Activated T-cell treated with anti-CD3 and anti-CD28 coated beads, Interleukin-2, amount 50 U/mL, for 24 hours (primary cell): ENCODE measurements around the gene SPEF2.
"Not testable (repeated sequence)": the region's sequence is repeated elsewhere in the genome, so short reads cannot be mapped to it uniquely, and the experiment has no call there.

Experiments
- DNase-seq: peaks from one replicate; pipeline ENCODE4 v3.0.0-alpha.2; 2020
- H3K27ac Mint-ChIP-seq: 2 replicates; pipeline ENCODE4 v1.8.0; 2020; ENCODE audit warnings: mild to moderate bottlenecking, mixed read lengths
- H3K27me3 Mint-ChIP-seq: 2 replicates; pipeline ENCODE4 v1.8.0; 2020; ENCODE audit warnings: mixed read lengths
- H3K36me3 Mint-ChIP-seq: 2 replicates; pipeline ENCODE4 v1.8.0; 2020; ENCODE audit warnings: low read depth, mixed read lengths
- H3K4me1 Mint-ChIP-seq: 2 replicates; pipeline ENCODE4 v1.8.0; 2020; ENCODE audit warnings: low read depth, mixed read lengths
- H3K4me3 Mint-ChIP-seq: 2 replicates; pipeline ENCODE4 v1.8.0; 2020; ENCODE audit warnings: mild to moderate bottlenecking, moderate library complexity, mixed read lengths
- H3K9me3 Mint-ChIP-seq: 2 replicates; pipeline ENCODE4 v1.8.0; 2020; ENCODE audit warnings: mixed read lengths

Gene SPEF2

DNA sequence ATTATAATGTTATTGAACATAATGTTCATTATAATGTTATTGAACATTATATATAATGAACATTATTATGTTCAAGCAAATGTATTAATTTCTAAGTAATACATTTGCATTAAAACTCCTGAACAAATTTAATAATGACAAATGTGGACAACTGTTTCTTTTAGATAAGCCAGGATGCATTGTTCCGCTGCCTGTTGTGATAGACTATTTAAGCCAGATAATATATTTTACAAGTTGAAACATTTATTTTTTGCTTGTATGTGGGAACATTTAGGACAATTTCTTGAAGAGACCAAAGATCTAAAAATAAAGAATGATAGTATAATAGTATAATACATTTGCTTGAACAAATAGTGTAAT is 54.6 kb downstream of the SPEF2 start:
- not testable (repeated sequence) for H3K27me3 Mint-ChIP-seq, H3K9me3 Mint-ChIP-seq, DNase-seq, H3K27ac Mint-ChIP-seq, H3K4me3 Mint-ChIP-seq
- peaks cover 32% of the 10 kb centered on the region for H3K36me3 Mint-ChIP-seq
- H3K4me1 Mint-ChIP-seq, result peaks cover 65% of the 10 kb centered on the region

DNA sequence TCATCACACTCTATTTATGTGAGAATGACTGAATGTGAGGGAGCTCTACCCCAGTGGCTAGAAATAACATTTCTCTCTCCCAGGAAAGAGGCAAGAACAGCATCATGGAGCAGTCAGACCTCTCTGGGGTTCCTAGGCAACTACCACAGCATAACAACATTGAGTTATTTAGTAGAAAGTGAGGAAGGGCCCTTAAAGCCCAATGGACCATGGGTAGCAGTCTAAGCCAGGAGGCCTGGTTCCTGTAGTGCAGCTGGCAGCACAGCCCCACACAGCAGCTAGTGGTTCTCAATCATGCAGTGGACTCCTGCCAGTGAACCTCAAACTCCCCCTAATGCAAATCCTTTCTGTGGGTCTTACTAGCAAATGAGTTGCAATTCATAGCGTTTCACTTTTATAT is 55.3 kb downstream of the SPEF2 start:
- Mint-ChIP-seq H3K9me3 (peaks cover 2% of the 10 kb centered on the region), H3K4me1 (peaks cover 59% of the 10 kb centered on the region), H3K36me3 (peaks cover 24% of the 10 kb centered on the region), H3K4me3 (no peak overlapping the region), H3K27ac (peak overlapping the region; percentile 68), H3K27me3 (no peaks in the 10 kb centered on the region)
- no peak for DNase-seq

DNA sequence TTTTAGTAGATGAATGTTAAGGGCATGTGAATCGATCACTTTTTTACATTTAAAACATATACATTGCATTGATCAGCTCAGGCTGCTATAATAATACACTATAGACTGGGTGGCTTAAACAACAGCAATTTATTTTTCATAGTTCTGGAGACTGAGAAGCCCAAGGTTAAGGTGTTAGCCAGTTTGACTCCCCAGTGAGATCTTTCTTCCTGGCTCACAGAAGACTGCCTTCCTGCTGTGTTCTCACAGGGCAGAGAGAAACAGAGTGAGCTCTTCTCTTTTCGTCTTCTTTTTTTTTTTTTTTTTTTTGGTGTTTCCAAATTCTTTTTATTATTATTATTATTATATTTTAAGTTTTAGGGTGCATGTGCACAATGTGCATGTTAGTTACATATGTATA is 56.4 kb downstream of the SPEF2 start:
- peaks cover 57% of the 10 kb centered on the region for H3K4me1 Mint-ChIP-seq
- no peaks in the 10 kb centered on the region for H3K27me3 Mint-ChIP-seq
- peaks cover 16% of the 10 kb centered on the region for H3K36me3 Mint-ChIP-seq
- H3K27ac Mint-ChIP-seq, result peak overlapping the region; percentile 68
- no peak for DNase-seq
- no peaks in the 10 kb centered on the region for H3K9me3 Mint-ChIP-seq
- no peak overlapping the region for H3K4me3 Mint-ChIP-seq

DNA sequence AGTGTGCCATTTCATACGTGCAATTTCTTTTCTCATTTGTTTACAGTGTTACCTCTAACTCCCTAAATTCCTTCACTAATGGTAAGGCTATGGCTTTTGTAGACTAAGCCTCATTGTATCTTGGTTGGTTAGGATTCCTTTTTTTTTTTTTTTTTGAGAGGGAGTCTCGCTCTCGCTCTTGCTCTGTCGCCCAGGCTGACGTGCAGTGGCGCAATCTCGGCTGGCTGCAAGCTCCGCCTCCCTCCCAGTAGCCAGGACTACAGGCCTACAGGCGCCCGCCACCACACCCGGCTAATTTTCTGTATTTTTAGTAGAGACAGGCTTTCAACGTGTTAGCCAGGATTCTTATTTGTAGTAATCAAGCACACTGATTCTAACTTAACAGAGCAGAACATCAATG is 57.7 kb downstream of the SPEF2 start:
- Mint-ChIP-seq H3K9me3 (no peaks in the 10 kb centered on the region), H3K4me3 (no peak overlapping the region), H3K36me3 (peaks cover 12% of the 10 kb centered on the region), H3K4me1 (peaks cover 53% of the 10 kb centered on the region), H3K27ac (no peak overlapping the region), H3K27me3 (no peaks in the 10 kb centered on the region)
- DNase-seq, result no peak

DNA sequence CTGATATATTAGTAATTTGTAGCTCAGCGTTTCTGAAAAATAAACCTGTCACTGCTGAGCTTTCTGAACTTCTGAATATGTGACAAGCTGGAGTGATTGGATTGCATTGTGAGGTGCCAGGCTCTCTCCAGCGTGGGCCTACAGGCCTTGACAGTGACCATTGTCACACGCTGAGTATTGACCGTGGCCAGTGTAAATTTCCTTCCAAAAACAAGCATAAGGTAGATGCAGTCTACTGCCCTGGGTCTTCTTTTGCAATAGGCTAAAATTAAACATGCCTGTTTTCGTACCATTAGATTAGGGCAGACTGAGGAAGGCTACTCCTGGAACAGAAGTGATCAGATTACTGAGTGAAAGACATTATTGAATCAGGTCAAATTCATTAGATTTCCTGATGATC is 60.2 kb downstream of the SPEF2 start:
- Mint-ChIP-seq H3K4me3 (no peak overlapping the region), H3K27me3 (no peaks in the 10 kb centered on the region), H3K9me3 (no peaks in the 10 kb centered on the region), H3K36me3 (peaks cover 12% of the 10 kb centered on the region), H3K27ac (no peak overlapping the region), H3K4me1 (peaks cover 33% of the 10 kb centered on the region)
- DNase-seq, result no peak

DNA sequence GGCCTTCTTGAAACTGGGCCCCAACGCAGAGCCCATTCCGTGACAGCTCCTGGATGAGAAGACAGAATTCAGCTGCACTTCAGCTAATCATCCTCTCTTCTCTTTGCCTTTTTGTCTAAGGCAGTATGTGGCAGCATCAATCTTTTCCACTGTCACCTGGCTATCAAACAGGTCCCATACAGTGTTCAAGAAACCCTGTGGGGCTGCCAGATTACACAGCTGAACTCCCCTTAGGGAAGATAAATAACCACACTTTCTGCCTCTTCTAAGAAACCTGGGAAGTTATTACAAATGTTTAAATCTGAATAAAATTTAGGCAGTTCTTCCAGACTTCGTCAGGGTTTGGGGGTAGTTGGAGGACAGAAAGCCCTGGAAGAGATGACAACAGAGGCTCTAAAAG is 61.0 kb downstream of the SPEF2 start:
- no peak for DNase-seq
- Mint-ChIP-seq H3K4me3 (no peak overlapping the region), H3K27ac (no peak overlapping the region), H3K4me1 (peaks cover 25% of the 10 kb centered on the region), H3K36me3 (peaks cover 12% of the 10 kb centered on the region), H3K9me3 (no peaks in the 10 kb centered on the region), H3K27me3 (no peaks in the 10 kb centered on the region)

DNA sequence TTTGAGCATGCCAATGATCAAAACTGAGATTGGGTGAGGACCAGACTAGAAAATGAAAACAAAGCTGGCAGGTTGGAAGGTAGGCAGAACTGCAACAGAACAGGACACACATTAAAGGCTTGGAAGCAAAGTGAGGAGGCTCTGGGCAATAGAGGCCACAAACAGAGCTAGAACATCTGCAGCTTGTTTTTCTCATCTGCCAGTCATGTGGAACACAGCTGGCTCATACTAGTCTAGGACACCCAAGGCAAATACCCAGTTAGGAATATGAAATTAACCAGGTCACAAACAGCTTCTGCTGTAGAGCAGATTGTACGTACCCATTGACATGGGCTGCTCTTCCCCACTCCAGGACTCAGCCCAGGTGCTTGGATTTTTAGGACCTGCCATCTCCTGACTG is 61.7 kb downstream of the SPEF2 start:
- Mint-ChIP-seq H3K36me3 (peaks cover 12% of the 10 kb centered on the region), H3K4me1 (peaks cover 21% of the 10 kb centered on the region), H3K27ac (no peak overlapping the region), H3K9me3 (no peaks in the 10 kb centered on the region), H3K27me3 (no peaks in the 10 kb centered on the region), H3K4me3 (no peak overlapping the region)
- no peak for DNase-seq

DNA sequence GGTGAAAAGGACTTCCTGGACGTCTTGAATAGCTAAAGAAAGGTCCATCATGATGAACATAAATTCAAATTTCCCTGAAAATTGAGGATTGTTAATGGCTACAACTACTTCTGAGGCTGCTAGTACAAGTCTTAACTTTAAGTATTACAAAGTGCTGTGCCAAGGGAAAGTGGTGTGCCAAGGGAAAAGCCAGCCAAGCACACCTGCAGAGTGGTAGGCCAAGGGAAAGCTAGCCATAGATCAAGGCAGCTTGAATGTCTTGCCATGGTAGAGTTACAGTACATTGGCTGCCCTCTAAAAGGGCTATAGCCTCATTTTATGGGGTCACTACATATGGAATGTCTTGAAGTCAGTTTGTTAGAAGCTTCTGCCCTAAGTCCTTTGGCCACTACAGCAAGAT is 64.2 kb downstream of the SPEF2 start:
- H3K27me3 Mint-ChIP-seq, result no peaks in the 10 kb centered on the region
- H3K4me1 Mint-ChIP-seq, result peaks cover 16% of the 10 kb centered on the region
- no peak overlapping the region for H3K4me3 Mint-ChIP-seq
- peaks cover under 1% of the 10 kb centered on the region for H3K36me3 Mint-ChIP-seq
- H3K27ac Mint-ChIP-seq, result no peak overlapping the region
- DNase-seq, result no peak
- H3K9me3 Mint-ChIP-seq, result no peaks in the 10 kb centered on the region

DNA sequence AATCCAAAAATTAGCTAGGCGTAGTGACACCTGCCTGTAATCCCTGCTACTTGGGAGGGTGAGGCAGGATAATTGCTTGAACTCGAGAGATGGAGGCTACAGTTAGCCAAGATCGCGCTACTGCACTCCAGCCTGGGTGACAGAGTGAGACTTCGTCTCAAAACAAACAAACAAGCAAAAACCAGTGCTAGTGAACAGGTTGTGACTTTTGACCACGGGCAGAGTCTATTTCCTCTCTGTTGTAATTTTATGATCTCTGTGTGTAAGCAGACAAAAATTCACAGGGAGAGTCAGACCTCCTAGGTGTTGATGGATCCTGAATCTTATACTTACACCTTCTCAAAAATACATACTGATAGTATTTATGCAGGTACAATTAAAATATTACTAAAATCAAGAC is 65.8 kb downstream of the SPEF2 start:
- Mint-ChIP-seq H3K4me3 (no peak overlapping the region), H3K27me3 (no peaks in the 10 kb centered on the region), H3K4me1 (peaks cover 13% of the 10 kb centered on the region), H3K27ac (no peak overlapping the region), H3K9me3 (no peaks in the 10 kb centered on the region), H3K36me3 (no peaks in the 10 kb centered on the region)
- DNase-seq, result no peak

DNA sequence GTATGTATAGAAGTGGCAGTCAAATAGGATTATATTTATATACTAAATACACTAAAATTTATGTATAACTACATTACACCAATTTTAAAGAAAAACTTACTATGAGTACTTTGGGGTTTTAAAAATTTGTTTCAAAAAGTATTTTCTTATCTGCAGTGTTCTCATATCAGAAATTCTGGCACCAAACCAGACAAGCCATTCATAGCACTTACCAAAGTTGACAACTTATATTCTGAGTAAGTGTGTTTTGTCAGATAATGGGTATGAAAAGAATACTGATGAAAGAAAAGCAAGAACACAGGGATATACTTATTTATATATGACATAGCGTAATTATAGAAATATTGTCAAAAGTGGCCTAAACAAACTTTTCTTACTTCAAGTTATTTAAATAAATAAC is 67.5 kb downstream of the SPEF2 start:
- Mint-ChIP-seq H3K36me3 (no peaks in the 10 kb centered on the region), H3K4me3 (no peak overlapping the region), H3K9me3 (no peaks in the 10 kb centered on the region), H3K27ac (no peak overlapping the region), H3K27me3 (no peaks in the 10 kb centered on the region), H3K4me1 (no peaks in the 10 kb centered on the region)
- no peak for DNase-seq

DNA sequence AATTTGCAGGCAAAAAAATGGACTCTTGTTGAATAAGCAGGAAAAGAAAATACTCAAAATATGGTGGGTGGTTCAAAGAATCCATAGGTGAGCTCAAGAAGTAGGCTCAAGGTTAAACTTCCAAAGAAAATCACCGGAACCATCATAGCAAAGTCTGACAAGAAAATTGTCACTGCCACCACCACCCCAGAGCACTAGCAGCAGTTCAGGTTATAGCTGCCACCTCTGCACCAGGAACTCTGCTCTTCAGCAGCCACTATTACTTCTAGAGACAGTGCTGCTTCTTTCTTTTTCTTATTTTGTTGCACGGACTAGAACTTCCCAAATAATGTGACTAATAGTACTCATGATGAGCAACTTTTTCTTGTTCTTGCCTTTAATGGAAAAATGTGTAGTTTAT is 70.3 kb downstream of the SPEF2 start:
- H3K4me3 Mint-ChIP-seq, result no peak overlapping the region

DNA sequence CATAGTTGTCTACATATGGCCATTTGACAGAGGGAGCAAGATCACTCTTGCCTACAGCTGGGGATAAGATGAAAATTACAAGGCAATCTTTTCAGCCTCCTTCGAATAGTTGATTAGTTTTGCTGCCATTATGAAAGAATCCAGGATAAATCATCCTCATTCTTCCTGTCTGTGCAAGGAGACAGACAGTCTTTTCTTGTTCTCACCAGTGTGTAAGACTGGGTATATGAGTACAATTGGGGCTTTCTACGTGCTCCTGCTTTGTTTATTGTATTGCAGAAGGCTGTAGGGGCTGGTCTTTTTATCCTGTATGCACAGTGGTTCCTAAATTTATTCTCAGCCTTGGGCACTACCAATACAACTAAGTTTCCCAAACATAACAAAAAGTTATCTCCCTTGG is 76.8 kb downstream of the SPEF2 start:
- Mint-ChIP-seq H3K27ac (no peak overlapping the region), H3K4me3 (no peak overlapping the region)
- no peak for DNase-seq

More for the DNA sequence above, 70.3 kb downstream of the SPEF2 start:
- Mint-ChIP-seq H3K27me3 (no peaks in the 10 kb centered on the region), H3K4me1 (no peaks in the 10 kb centered on the region), H3K27ac (no peak overlapping the region), H3K9me3 (no peaks in the 10 kb centered on the region), H3K36me3 (peaks cover 7% of the 10 kb centered on the region)
- DNase-seq, result no peak

DNA sequence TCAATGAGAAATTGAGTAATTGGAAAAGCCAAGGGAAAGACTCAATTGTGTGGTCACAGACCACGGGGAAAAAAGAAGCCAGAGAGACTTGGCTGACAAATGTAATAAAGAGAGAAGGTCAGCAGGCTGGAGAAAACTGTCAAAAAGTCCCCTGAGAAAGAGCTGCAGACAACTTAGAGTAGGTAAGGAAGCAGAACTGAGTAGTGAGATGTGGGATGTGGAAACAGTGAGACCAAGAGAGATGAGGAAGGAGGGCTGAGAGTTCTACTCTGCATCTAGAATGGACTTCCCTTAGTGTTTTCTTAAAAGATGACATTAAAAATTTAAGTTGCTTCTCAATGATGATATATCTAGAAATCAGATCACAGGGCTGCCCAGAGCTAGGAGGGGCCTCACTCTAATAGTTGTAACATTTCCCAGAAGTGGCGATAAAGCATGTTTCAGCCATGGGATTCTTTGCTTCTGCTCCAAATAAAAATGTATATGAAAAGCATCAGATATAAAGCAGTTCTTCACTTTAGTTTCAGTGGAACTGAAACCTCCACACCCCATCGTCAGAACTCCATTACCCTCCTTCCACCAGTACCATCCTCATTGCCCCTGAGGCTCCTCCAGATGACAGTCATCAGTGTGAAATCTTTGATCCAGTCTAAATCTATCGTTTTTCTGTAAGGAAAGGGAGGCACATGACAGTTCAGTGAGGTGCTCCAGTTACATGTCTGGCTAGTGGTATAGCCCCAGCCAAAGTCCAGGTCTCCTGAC is 80.6 kb downstream of the SPEF2 start:
- Mint-ChIP-seq H3K9me3 (no peaks in the 10 kb centered on the region), H3K4me3 (no peak overlapping the region), H3K27ac (no peak overlapping the region), H3K27me3 (no peaks in the 10 kb centered on the region), H3K36me3 (peaks cover 4% of the 10 kb centered on the region), H3K4me1 (no peaks in the 10 kb centered on the region)
- DNase-seq, result no peak

More for the DNA sequence above, 76.8 kb downstream of the SPEF2 start:
- peaks cover 11% of the 10 kb centered on the region for H3K36me3 Mint-ChIP-seq
- H3K9me3 Mint-ChIP-seq, result no peaks in the 10 kb centered on the region
- H3K4me1 Mint-ChIP-seq, result no peaks in the 10 kb centered on the region
- no peaks in the 10 kb centered on the region for H3K27me3 Mint-ChIP-seq

DNA sequence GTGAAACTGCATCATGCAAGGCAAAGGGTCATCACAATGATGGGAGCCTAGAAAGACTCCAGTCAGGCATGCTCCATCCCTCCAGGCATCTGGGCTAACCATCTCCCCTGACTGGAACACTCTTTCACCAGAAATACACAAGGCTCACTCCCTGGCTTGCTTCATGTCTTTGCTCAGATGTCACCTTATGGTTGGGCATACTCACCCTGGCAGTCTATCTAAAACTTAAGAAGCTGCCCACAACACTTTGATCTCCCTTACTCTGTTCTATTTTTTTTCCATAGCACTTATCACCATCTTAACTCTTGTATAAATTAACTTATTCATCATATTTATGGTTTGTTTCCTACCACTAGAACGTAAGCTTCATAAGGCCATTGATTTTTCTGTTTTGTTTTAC is 90.0 kb downstream of the SPEF2 start:
- no peak for DNase-seq
- H3K4me3 Mint-ChIP-seq, result no peak overlapping the region
- peaks cover 16% of the 10 kb centered on the region for H3K4me1 Mint-ChIP-seq
- H3K27me3 Mint-ChIP-seq, result no peaks in the 10 kb centered on the region
- H3K27ac Mint-ChIP-seq, result no peak overlapping the region
- H3K9me3 Mint-ChIP-seq, result no peaks in the 10 kb centered on the region
- H3K36me3 Mint-ChIP-seq, result peaks cover 2% of the 10 kb centered on the region

DNA sequence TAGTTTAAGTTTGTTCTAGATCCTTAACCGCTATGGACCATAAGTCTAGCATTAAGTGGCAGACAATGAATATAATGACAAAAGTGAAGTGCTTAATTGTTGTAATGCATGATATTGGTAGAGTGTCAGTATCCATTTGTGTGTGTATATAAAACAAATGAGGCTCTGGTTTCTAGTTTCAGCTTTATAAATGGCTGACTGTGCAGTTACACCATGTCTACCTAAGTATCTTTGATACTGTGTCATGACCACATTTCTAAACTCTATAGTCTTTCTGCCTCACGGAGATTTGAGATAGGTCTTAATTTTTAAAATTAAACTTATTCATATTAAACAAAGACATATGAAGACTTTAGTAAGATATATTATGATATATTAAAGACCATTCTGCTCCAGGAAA is 92.0 kb downstream of the SPEF2 start:
- Mint-ChIP-seq H3K4me3 (no peak overlapping the region), H3K27me3 (no peaks in the 10 kb centered on the region), H3K9me3 (no peaks in the 10 kb centered on the region), H3K36me3 (peaks cover 2% of the 10 kb centered on the region), H3K27ac (no peak overlapping the region), H3K4me1 (peaks cover 17% of the 10 kb centered on the region)
- no peak for DNase-seq

DNA sequence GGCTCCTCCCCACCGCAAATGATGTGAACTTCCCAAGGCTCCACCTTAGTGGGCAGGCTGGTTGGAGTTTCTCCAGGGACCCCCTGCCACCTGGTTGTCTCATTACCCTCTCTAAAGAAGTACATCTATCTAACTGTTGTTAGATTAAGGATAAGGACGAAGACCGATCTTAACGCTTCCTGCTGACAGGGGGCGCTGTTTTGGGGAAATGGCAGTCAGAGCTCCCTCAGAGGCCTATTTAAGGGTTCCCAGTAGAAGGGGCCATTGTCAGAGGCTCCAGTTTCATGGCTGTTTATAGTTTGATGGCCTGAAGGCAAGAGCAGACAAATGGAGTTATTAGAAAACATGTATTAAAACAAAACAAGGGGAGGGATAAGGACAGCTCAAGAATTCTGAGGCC is 100.1 kb downstream of the SPEF2 start:
- no peaks in the 10 kb centered on the region for H3K9me3 Mint-ChIP-seq
- H3K36me3 Mint-ChIP-seq, result peaks cover 2% of the 10 kb centered on the region
- no peaks in the 10 kb centered on the region for H3K27me3 Mint-ChIP-seq
- no peak for DNase-seq
- no peak overlapping the region for H3K4me3 Mint-ChIP-seq
- peaks cover 4% of the 10 kb centered on the region for H3K4me1 Mint-ChIP-seq
- H3K27ac Mint-ChIP-seq, result no peak overlapping the region
